Erythroblast (primary cell): Measurements from ENCODE around the gene RASA4.
"Not testable (repeated sequence)": the region's sequence is repeated elsewhere in the genome, so short reads cannot be mapped to it uniquely, and the experiment has no call there.

ENCODE experiments used
- GATA1 ChIP-seq: IDR thresholded peaks from 2 replicates; pipeline ENCODE4 v1.6.1; 2011; ENCODE audit warnings: low read depth, mild to moderate bottlenecking, control low read depth, low read length, moderate library complexity
- POLR2A ChIP-seq: IDR thresholded peaks from 2 replicates; pipeline ENCODE4 v1.6.1; 2011; ENCODE audit warnings: mild to moderate bottlenecking, low read length

DNA sequence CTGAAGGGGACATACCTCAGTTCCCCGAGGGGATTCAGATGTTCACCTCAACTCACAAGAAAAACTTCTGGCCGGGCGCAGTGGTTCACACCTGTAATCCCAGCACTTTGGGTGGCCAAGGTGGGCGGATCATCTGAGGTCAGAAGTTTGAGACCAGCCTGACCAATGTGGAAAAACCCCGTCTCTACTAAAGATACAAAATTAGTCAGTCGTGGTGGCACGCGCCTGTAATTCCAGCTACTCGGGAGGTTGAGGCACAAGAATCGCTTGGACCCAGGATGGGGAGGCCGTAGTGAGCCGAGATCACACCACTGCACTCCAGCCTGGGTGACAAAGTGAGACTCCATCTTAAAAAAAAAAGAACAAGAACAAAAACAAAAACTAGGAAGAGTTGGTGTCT, 71.3 kb downstream of the RASA4 start:
- not testable (repeated sequence) for TF ChIP-seq POLR2A, GATA1
